Activated T-cell treated with anti-CD3 and anti-CD28 coated beads, Interleukin-2, amount 50 U/mL, for 1 hour (primary cell): ENCODE results near the gene KRT83.
"Not testable (repeated sequence)": the region's sequence is repeated elsewhere in the genome, so short reads cannot be mapped to it uniquely, and the experiment has no call there.

Experiments used
- DNase-seq: peaks from one replicate; pipeline ENCODE4 v3.0.0-alpha.2; 2020

The KRT83 gene

GRCh38 chr12:52307836-52308805 lies 13.1 kb downstream of the KRT83 start:
- DNase-seq = peak; percentile 32

- no peak for DNase-seq
Measured at GRCh38 chr12:52306731-52307130, 14.5 kb downstream of the KRT83 start.

- no peak for DNase-seq
Measured at GRCh38 chr12:52305921-52306705, 15.1 kb downstream of the KRT83 start.

- not testable (repeated sequence) for DNase-seq
Measured at GRCh38 chr12:52304941-52305411, 16.2 kb downstream of the KRT83 start.

GRCh38 chr12:52302242-52302914 lies 18.8 kb downstream of the KRT83 start:
- DNase-seq = not testable (repeated sequence)

- DNase-seq = not testable (repeated sequence)
Measured at GRCh38 chr12:52301721-52302120, 19.5 kb downstream of the KRT83 start.

- no peak for DNase-seq
Measured at GRCh38 chr12:52300796-52301691, 20.2 kb downstream of the KRT83 start.

GRCh38 chr12:52298677-52299190 lies 22.5 kb downstream of the KRT83 start:
- no peak for DNase-seq

GRCh38 chr12:52296572-52297215 lies 24.5 kb downstream of the KRT83 start:
- DNase-seq = no peak

- no peak for DNase-seq
Measured at GRCh38 chr12:52295663-52296062, 25.5 kb downstream of the KRT83 start.

GRCh38 chr12:52294803-52295202 lies 26.4 kb downstream of the KRT83 start:
- no peak for DNase-seq

GRCh38 chr12:52293926-52294325 lies 27.3 kb downstream of the KRT83 start:
- DNase-seq = no peak

- no peak for DNase-seq
Measured at GRCh38 chr12:52291267-52291935, 29.8 kb downstream of the KRT83 start, which contains the start of gene KRT81. Gene KRT81, minus strand, starts transcription at chr12:52291534. Its CDS starts 69 bp downstream, at chr12:52291465.

- not testable (repeated sequence) for DNase-seq
Measured at GRCh38 chr12:52290483-52291134, 30.6 kb downstream of the KRT83 start.

GRCh38 chr12:52287816-52288805 lies 33.1 kb downstream of the KRT83 start:
- not testable (repeated sequence) for DNase-seq

- not testable (repeated sequence) for DNase-seq
Measured at GRCh38 chr12:52286857-52287785, 34.1 kb downstream of the KRT83 start.

- DNase-seq = no peak
Measured at GRCh38 chr12:52285851-52286530, 35.2 kb downstream of the KRT83 start.
